ENCODE data around the gene FANCI.

DNA sequence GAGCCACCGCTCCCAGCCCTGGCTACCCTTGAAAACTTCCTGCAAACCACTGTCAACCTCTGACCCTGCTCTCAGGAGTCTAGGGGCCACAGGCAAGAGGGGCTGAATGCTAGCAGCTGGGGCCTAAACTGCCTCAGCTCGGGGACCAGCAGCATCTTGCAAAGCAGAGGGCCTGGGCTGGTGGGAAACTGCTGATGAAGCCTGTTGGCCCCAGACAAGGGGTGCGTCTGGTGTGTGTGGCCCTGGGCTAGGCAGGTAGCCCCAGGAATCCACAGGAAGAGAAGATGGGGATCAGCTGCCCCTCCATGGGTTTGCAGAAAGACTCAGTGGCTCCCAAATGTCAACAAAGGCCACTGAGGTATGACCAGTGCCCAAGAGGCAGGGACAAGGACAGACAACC, 99.1 kb downstream of the FANCI start:
- TF ChIP-seq ZNF274 (IDR thresholded peaks at IDR 0.05; ENCODE audit: low read depth, low read length) (no peak), YY1 (IDR thresholded peaks at IDR 0.05; ENCODE audit: insufficient read depth, insufficient read length) (no peak)
